Measurements from ENCODE around the gene LCE1B.

The LCE1B gene

GRCh38 chr1:152855661-152856060 lies 43.9 kb downstream of the LCE1B start:
- TF ChIP-seq TEAD4 (IDR thresholded peaks at IDR 0.05), result no peak
- no peak for TF ChIP-seq YY1 (IDR thresholded peaks at IDR 0.05; ENCODE audit: low read depth)
- TF ChIP-seq MAX (IDR thresholded peaks at IDR 0.05), result no peak
- no peak for TF ChIP-seq EP300 (IDR thresholded peaks at IDR 0.05; ENCODE audit: borderline replicate concordance)

- TF ChIP-seq YY1 (IDR thresholded peaks at IDR 0.05; ENCODE audit: low read depth) (no peak), RAD21 (IDR thresholded peaks at IDR 0.05; ENCODE audit: low read depth) (no peak), MAX (IDR thresholded peaks at IDR 0.05) (no peak), USF1 (IDR thresholded peaks at IDR 0.05) (no peak), CEBPB (IDR thresholded peaks at IDR 0.05) (no peak), FOXM1 (IDR thresholded peaks at IDR 0.05; ENCODE audit: borderline replicate concordance, low read depth) (no peak), REST (IDR thresholded peaks at IDR 0.05; ENCODE audit: low read depth) (no peak), ZBTB7A (IDR thresholded peaks at IDR 0.05; ENCODE audit: low read depth) (no peak), NFIC (IDR thresholded peaks at IDR 0.05) (no peak), TEAD4 (IDR thresholded peaks at IDR 0.05) (no peak), TCF12 (IDR thresholded peaks at IDR 0.05; ENCODE audit: low read depth) (no peak), EP300 (IDR thresholded peaks at IDR 0.05; ENCODE audit: borderline replicate concordance) (no peak)
Observed at GRCh38 chr1:152858062-152858461, 46.3 kb downstream of the LCE1B start.

GRCh38 chr1:152859696-152860095 lies 47.9 kb downstream of the LCE1B start, which contains the start of gene LCE7A:
Gene LCE7A (plus strand): TSS chr1:152859996. CDS start chr1:152860698, 702 bp downstream.
- TF ChIP-seq EGR1 (IDR thresholded peaks at IDR 0.05), result no peak
- TF ChIP-seq CEBPB (IDR thresholded peaks at IDR 0.05), result no peak
- no peak for TF ChIP-seq NFIC (IDR thresholded peaks at IDR 0.05)
- TF ChIP-seq CREB1 (IDR thresholded peaks at IDR 0.05; ENCODE audit: low read depth), result no peak
- TF ChIP-seq MAX (IDR thresholded peaks at IDR 0.05), result no peak
- TF ChIP-seq YY1 (IDR thresholded peaks at IDR 0.05; ENCODE audit: low read depth), result no peak
- no peak for TF ChIP-seq EP300 (IDR thresholded peaks at IDR 0.05; ENCODE audit: borderline replicate concordance)

GRCh38 chr1:152860129-152860528 lies 48.4 kb downstream of the LCE1B start:
- TF ChIP-seq NFIC (IDR thresholded peaks at IDR 0.05), result no peak
- TF ChIP-seq REST (IDR thresholded peaks at IDR 0.05; ENCODE audit: low read depth), result no peak
- no peak for TF ChIP-seq EGR1 (IDR thresholded peaks at IDR 0.05)
- no peak for TF ChIP-seq FOXM1 (IDR thresholded peaks at IDR 0.05; ENCODE audit: borderline replicate concordance, low read depth)
- no peak for TF ChIP-seq TCF12 (IDR thresholded peaks at IDR 0.05; ENCODE audit: low read depth)
- no peak for TF ChIP-seq USF1 (IDR thresholded peaks at IDR 0.05)
- no peak for TF ChIP-seq CEBPB (IDR thresholded peaks at IDR 0.05)
- TF ChIP-seq YY1 (IDR thresholded peaks at IDR 0.05; ENCODE audit: low read depth), result no peak

- TF ChIP-seq TCF12 (IDR thresholded peaks at IDR 0.05; ENCODE audit: low read depth) (no peak), FOXM1 (IDR thresholded peaks at IDR 0.05; ENCODE audit: borderline replicate concordance, low read depth) (no peak), NFIC (IDR thresholded peaks at IDR 0.05) (no peak), EGR1 (IDR thresholded peaks at IDR 0.05) (no peak), REST (IDR thresholded peaks at IDR 0.05; ENCODE audit: low read depth) (no peak), TAF1 (IDR thresholded peaks at IDR 0.05; ENCODE audit: low read depth) (no peak), USF1 (IDR thresholded peaks at IDR 0.05) (no peak), CREB1 (IDR thresholded peaks at IDR 0.05; ENCODE audit: low read depth) (no peak)
Observed at GRCh38 chr1:152861374-152861773, 49.6 kb downstream of the LCE1B start.
